Adrenal gland (tissue), 12 donors: ENCODE measurements around the gene LHX6. TPM values are rescaled to one million over a fixed set of nuclear protein-coding genes. Genes with fewer than 3 reads are reported as not detected.

Experiments used
- DNase-seq, 7 donors: peaks; one replicate each; pipeline ENCODE4 v3.0.0-alpha.2; 2019 to 2020
- H3K27ac ChIP-seq, 5 donors: fragments of 200-600 bp; sonication (generic) in 4 of 5; 1 replicate in 3 of 5; 2 replicates in 2 of 5; pipeline versions ENCODE4 v1.5.1 to v1.8.0; 2016 to 2020; ENCODE audit warnings: mild to moderate bottlenecking in 1 of 5
- H3K27me3 ChIP-seq: fragments of 200-600 bp; 2 replicates; pipeline ENCODE4 v1.8.0; 2021
- H3K36me3 ChIP-seq, 2 donors: fragments of 200-600 bp; replicated peaks in 1 of 2; 1 replicate in 1 of 2; 2 replicates in 1 of 2; pipeline versions ENCODE4 v1.5.1 to v1.8.0; 2018 to 2022
- H3K4me1 ChIP-seq, 2 donors: fragments of 200-600 bp; replicated peaks in 1 of 2; 1 replicate in 1 of 2; 2 replicates in 1 of 2; pipeline versions ENCODE4 v1.5.1 to v1.8.0; 2018 to 2021
- H3K4me3 ChIP-seq, 4 donors: fragments of 200-600 bp; sonication (generic) in 3 of 4; one replicate each; pipeline ENCODE4 v1.5.1; 2016 to 2018
- H3K9me3 ChIP-seq, 3 donors: fragments of 200-600 bp; sonication (generic) in 1 of 3; replicated peaks in 1 of 3; 1 replicate in 2 of 3; 2 replicates in 1 of 3; pipeline versions ENCODE4 v1.5.1 to v1.8.0; 2016 to 2021
- POLR2A ChIP-seq, 2 donors: fragments of 450-650 bp; IDR thresholded peaks; one replicate each; pipeline ENCODE4 v1.6.1; 2017; ENCODE audit warnings: antibody characterized with exemption in 2 of 2, mild to moderate bottlenecking in 2 of 2, moderate library complexity in 1 of 2
- WGBS, 4 donors: extraction: QIAGEN DNeasy Blood & Tissue Kit in 2 of 4; methylation state at CpG; one replicate each; pipeline versions ENCODE4 v1.1.5 to v1.1.7; 2013 to 2017; 5-methylcytosine and 5-hydroxymethylcytosine counted together
- intact Hi-C, 2 donors: fragments of 100-400 bp; cut with DNase I; formaldehyde crosslinking; loops; one replicate each; pipeline versions ENCODE4 v1.14.1 to v1.15.0; 2022 to 2023
- polyA plus RNA-seq, 3 donors: library from polyadenylated mRNA; stranded (reverse); fragments of 200-250 nt in 2 of 3; fragments of 350-450 nt in 1 of 3; fragmentation: Illumina TruSeq in 1 of 3; extraction: RNeasy Lipid Tissue Mini Kit (QIAGEN cat#74804) in 1 of 3; gene quantifications; one replicate each; pipeline ENCODE4 v1.2.3, GENCODE V29; 2013 to 2014
- total RNA-seq, 9 donors: library from RNA; depleted of rRNA in 4 of 9; stranded (reverse); fragments of >200 nt in 4 of 9; fragments of 120-200 nt in 1 of 9; fragmentation: NEBNext Ultra II Directional in 1 of 9; extraction: Animal tissue kit (Norgen Biotek cat#: 25700) in 1 of 9; gene quantifications; one replicate each; pipeline versions ENCODE4 v1.1.0 to v1.2.4, GENCODE V29; 2013 to 2023
- TF ChIP-seq, protein P1 (sequence below), 6 experiments: fragments of 450-650 bp in 4 of 6; fragments of 200-600 bp in 2 of 6; sonication (generic) in 1 of 6; IDR thresholded peaks; 1 replicate in 5 of 6; 2 replicates in 1 of 6; pipeline versions ENCODE4 v1.5.1 to v1.8.0; 2016 to 2021; ENCODE audit warnings: antibody characterized with exemption in 6 of 6, mild to moderate bottlenecking in 2 of 6, moderate library complexity in 1 of 6
- donor health status: healthy with polysubstance abuse.
- donor health status: Bipolar disorder and iron deficiency.
- donor health status: DM: yes; HTN: yes; CAD: no.
- donor health status: DM: no; HTN: no; CAD: no.
- donor health status: DM: no; HTN: no; CAD: no.
- donor health status: DM: yes; HTN: yes; CAD: no.

LHX6 gene
- total and polyA plus RNA-seq, 12 donors: 0.17 to 3.6 (median 1.5) TPM

- TF ChIP-seq POLR2A (IDR thresholded peaks at IDR 0.05): no peak
- TF ChIP-seq, protein P1, sequence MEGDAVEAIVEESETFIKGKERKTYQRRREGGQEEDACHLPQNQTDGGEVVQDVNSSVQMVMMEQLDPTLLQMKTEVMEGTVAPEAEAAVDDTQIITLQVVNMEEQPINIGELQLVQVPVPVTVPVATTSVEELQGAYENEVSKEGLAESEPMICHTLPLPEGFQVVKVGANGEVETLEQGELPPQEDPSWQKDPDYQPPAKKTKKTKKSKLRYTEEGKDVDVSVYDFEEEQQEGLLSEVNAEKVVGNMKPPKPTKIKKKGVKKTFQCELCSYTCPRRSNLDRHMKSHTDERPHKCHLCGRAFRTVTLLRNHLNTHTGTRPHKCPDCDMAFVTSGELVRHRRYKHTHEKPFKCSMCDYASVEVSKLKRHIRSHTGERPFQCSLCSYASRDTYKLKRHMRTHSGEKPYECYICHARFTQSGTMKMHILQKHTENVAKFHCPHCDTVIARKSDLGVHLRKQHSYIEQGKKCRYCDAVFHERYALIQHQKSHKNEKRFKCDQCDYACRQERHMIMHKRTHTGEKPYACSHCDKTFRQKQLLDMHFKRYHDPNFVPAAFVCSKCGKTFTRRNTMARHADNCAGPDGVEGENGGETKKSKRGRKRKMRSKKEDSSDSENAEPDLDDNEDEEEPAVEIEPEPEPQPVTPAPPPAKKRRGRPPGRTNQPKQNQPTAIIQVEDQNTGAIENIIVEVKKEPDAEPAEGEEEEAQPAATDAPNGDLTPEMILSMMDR (IDR thresholded peaks at IDR 0.05): no peak
- DNase-seq: no peak
- WGBS, 4 donors: 56 to 66% (median 60%) methylated on average over 7 of the region's 7 CpGs
- H3K36me3 ChIP-seq: no peaks in the 10 kb centered on the region
- no peak overlapping the region for H3K27ac ChIP-seq
- peaks cover 14% of the 10 kb centered on the region for H3K27me3 ChIP-seq
- intact Hi-C loops: no loop called here
- H3K4me3 ChIP-seq: no peak overlapping the region
- no peaks in the 10 kb centered on the region for H3K9me3 ChIP-seq
- no peaks in the 10 kb centered on the region for H3K4me1 ChIP-seq
These were observed 31.3 kb downstream of the LHX6 start for GRCh38 chr9:122197426-122197825.

DNA sequence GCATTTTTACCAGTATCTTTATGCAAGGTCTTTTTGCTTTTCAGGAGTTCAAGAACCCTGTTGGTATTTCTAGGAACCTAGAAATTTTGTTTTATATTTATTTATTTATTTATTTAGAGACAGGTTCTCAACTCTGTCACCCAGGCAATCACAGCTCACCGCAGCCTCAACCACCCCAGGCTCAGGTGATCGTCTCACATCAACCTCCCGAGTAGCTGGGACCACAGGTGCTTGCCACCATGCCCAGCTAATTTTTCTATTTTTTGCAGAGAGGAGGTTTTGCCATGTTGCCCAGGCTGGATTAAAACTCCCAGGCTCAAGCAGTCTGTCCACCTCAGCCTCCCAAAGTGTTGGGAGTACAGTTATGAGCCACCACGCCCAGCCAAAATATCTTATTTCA, 32.9 kb downstream of the LHX6 start:
- DNase-seq: no peak
- no peak overlapping the region for H3K27ac ChIP-seq
- no peak overlapping the region for H3K4me3 ChIP-seq

GRCh38 chr9:122193651-122194050, 35.1 kb downstream of the LHX6 start:
- Histone ChIP-seq H3K27me3 (peaks cover 14% of the 10 kb centered on the region), H3K36me3 (no peaks in the 10 kb centered on the region), H3K27ac (no peak overlapping the region), H3K4me3 (no peak overlapping the region), H3K4me1 (no peaks in the 10 kb centered on the region), H3K9me3 (no peaks in the 10 kb centered on the region)
- no peak for TF ChIP-seq POLR2A (IDR thresholded peaks at IDR 0.05)
- no peak for DNase-seq
- intact Hi-C loops: no loop called here
- WGBS, 4 donors: 77 to 90% (median 83%) methylated on average over 6 of the region's 6 CpGs

More for the DNA sequence above, 32.9 kb downstream of the LHX6 start:
- intact Hi-C loops: no loop called here
- TF ChIP-seq POLR2A (IDR thresholded peaks at IDR 0.05): no peak
- TF ChIP-seq, protein P1 (IDR thresholded peaks at IDR 0.05): no peak
- Histone ChIP-seq H3K36me3 (no peaks in the 10 kb centered on the region), H3K4me1 (no peaks in the 10 kb centered on the region), H3K9me3 (no peaks in the 10 kb centered on the region), H3K27me3 (peaks cover 14% of the 10 kb centered on the region)
- WGBS, 4 donors: 83 to 98% (median 87%) methylated on average over 4 of the region's 4 CpGs

- Histone ChIP-seq H3K4me3 (no peak overlapping the region), H3K9me3 (no peaks in the 10 kb centered on the region), H3K36me3 (no peaks in the 10 kb centered on the region), H3K27ac (no peak overlapping the region), H3K4me1 (no peaks in the 10 kb centered on the region), H3K27me3 (peaks cover 12% of the 10 kb centered on the region)
- WGBS, 4 donors: 76 to 82% (median 77%) methylated on average over 16 of the region's 16 CpGs
- intact Hi-C loops: no loop called here
- TF ChIP-seq, protein P1 (IDR thresholded peaks at IDR 0.05): no peak
- no peak for TF ChIP-seq POLR2A (IDR thresholded peaks at IDR 0.05)
- DNase-seq: no peak
These were observed 35.7 kb downstream of the LHX6 start for GRCh38 chr9:122192914-122193525.

DNA sequence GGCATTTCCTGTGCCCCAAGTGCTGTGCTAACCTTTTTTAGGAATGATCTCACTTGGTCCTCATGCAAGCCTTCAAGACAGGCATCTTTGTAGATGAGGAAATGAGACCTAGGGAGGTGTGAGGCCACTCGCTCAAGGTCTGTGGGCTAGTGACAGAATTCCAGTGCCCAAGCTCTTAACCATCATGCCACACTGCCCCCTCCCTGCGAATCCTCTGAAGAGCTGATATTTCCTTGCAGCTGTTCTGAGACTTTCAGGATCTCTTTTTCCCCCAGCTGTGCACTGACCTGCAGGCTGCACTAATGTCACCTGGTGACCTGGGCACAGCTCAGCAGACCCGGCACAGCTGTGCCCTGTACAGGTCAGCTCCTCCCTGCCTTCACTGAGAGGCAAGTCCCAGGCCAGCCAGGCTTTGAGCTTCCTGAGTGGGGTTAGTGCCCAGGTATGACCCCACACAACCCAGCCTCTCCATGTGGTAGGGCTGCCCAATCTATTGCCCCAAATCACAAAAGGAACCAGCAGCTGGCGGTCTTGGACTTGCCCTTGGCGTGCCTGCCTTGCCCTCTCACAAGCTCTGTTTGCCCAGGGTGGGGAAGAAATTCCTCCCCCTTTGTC, 36.4 kb downstream of the LHX6 start:
- no peaks in the 10 kb centered on the region for H3K36me3 ChIP-seq
- 87 to 90% (median 89%) methylated on average over 4 to 5 of the region's 5 CpGs for WGBS, 4 donors
- TF ChIP-seq, protein P1 (IDR thresholded peaks at IDR 0.05): no peak
- TF ChIP-seq POLR2A (IDR thresholded peaks at IDR 0.05): no peak
- H3K4me1 ChIP-seq: no peaks in the 10 kb centered on the region
- H3K27me3 ChIP-seq: peaks cover 5% of the 10 kb centered on the region
- no peak overlapping the region for H3K27ac ChIP-seq
- H3K4me3 ChIP-seq: no peak overlapping the region
- no peak for DNase-seq
- intact Hi-C loops: no loop called here
- no peaks in the 10 kb centered on the region for H3K9me3 ChIP-seq
